CD4-positive, alpha-beta T cell (primary cell): Measurements from ENCODE around the gene ZNF423. TPM values are rescaled to one million over a fixed set of nuclear protein-coding genes. Genes with fewer than 3 reads are reported as not detected.

ENCODE experiments used
- ATAC-seq: fragments of 200-7000 bp; cut with Tn5 transposase; one replicate; pipeline ENCODE4 v1.10.0; 2022; ENCODE audit warnings: mild to moderate bottlenecking; ENCODE audit not compliant: poor library complexity
- CTCF ChIA-PET: fragments of 350-600 bp; sonication (Branson Sonifier 250); formaldehyde crosslinking; loops from one replicate; lab custom pipeline; 2021; ENCODE audit warnings: antibody characterized with exemption, inconsistent platforms; lab: Charles Lee
- POLR2A ChIA-PET: fragments of 350-600 bp; sonication (Branson Sonifier 250); formaldehyde crosslinking; loops from one replicate; lab custom pipeline; 2021; ENCODE audit warnings: antibody characterized with exemption, inconsistent platforms; lab: Charles Lee
- DNase-seq, 14 experiments: peaks; one replicate each; pipeline ENCODE4 v3.0.0-alpha.2; 2013 to 2020; ENCODE audit warnings: mixed read lengths in 2 of 14
- H3K27ac ChIP-seq, 2 donors: one replicate each; pipeline versions ENCODE4 v1.5.1 to v1.7.0; 2013; ENCODE audit warnings: low read length in 2 of 2, low read depth in 1 of 2, mild to moderate bottlenecking in 1 of 2
- H3K27me3 ChIP-seq, 2 experiments: 1 replicate in 1 of 2; 2 replicates in 1 of 2; pipeline versions ENCODE4 v1.6.1 to v1.7.0; 2013; ENCODE audit warnings: low read length in 2 of 2, control low read depth in 1 of 2, mild to moderate bottlenecking in 1 of 2, moderate library complexity in 1 of 2; ENCODE audit not compliant: insufficient read depth in 2 of 2, control insufficient read depth in 1 of 2
- H3K36me3 ChIP-seq: one replicate; pipeline ENCODE4 v1.6.1; 2013; ENCODE audit warnings: low read length, control low read depth; ENCODE audit not compliant: insufficient read depth
- H3K4me1 ChIP-seq: one replicate; pipeline ENCODE4 v1.6.1; 2013; ENCODE audit warnings: low read length, control low read depth; ENCODE audit not compliant: insufficient read depth
- H3K4me3 ChIP-seq: one replicate; pipeline ENCODE4 v1.5.1; 2013; ENCODE audit warnings: mild to moderate bottlenecking, low read length, moderate library complexity
- H3K9me3 ChIP-seq, 2 experiments: 1 replicate in 1 of 2; 2 replicates in 1 of 2; pipeline versions ENCODE4 v1.6.1 to v1.7.0; 2013; ENCODE audit warnings: low read length in 2 of 2, mild to moderate bottlenecking in 2 of 2, control low read depth in 1 of 2, moderate library complexity in 1 of 2; ENCODE audit not compliant: control insufficient read depth in 1 of 2, insufficient read depth in 1 of 2
- H3K27ac Mint-ChIP-seq: one replicate; pipeline ENCODE4 v1.8.0; 2020; ENCODE audit warnings: mixed read lengths
- H3K27me3 Mint-ChIP-seq: one replicate; pipeline ENCODE4 v1.8.0; 2021; ENCODE audit warnings: mixed read lengths
- H3K36me3 Mint-ChIP-seq: one replicate; pipeline ENCODE4 v1.8.0; 2021; ENCODE audit warnings: low read depth, mixed read lengths
- H3K4me1 Mint-ChIP-seq: one replicate; pipeline ENCODE4 v1.8.0; 2021; ENCODE audit warnings: low read depth, mixed read lengths
- H3K4me3 Mint-ChIP-seq: one replicate; pipeline ENCODE4 v1.8.0; 2020; ENCODE audit warnings: mild to moderate bottlenecking, mixed read lengths
- H3K9me3 Mint-ChIP-seq: one replicate; pipeline ENCODE4 v1.8.0; 2020; ENCODE audit warnings: mixed read lengths
- intact Hi-C, 2 experiments: fragments of 100-400 bp; cut with DNase I in 1 of 2; cut with micrococcal nuclease in 1 of 2; formaldehyde crosslinking; loops; one replicate each; pipeline versions ENCODE4 v1.15.1 to v1.9.0; 2023 to 2025; cut with DNase I, micrococcal nuclease
- total RNA-seq, 174 experiments: library from RNA in 2 of 174; stranded (reverse) in 2 of 174; gene quantifications; one replicate each; pipeline ENCODE4 v1.2.3 and lab custom pipeline; 2021 to 2026
- TF ChIP-seq, protein P1 (sequence below): fragments of 200-600 bp; IDR thresholded peaks from one replicate; pipeline ENCODE4 v1.8.0; 2022; ENCODE audit warnings: antibody characterized with exemption, mild to moderate bottlenecking

The ZNF423 gene
- total RNA-seq, 2 experiments from 2014 or later: not detected

DNA sequence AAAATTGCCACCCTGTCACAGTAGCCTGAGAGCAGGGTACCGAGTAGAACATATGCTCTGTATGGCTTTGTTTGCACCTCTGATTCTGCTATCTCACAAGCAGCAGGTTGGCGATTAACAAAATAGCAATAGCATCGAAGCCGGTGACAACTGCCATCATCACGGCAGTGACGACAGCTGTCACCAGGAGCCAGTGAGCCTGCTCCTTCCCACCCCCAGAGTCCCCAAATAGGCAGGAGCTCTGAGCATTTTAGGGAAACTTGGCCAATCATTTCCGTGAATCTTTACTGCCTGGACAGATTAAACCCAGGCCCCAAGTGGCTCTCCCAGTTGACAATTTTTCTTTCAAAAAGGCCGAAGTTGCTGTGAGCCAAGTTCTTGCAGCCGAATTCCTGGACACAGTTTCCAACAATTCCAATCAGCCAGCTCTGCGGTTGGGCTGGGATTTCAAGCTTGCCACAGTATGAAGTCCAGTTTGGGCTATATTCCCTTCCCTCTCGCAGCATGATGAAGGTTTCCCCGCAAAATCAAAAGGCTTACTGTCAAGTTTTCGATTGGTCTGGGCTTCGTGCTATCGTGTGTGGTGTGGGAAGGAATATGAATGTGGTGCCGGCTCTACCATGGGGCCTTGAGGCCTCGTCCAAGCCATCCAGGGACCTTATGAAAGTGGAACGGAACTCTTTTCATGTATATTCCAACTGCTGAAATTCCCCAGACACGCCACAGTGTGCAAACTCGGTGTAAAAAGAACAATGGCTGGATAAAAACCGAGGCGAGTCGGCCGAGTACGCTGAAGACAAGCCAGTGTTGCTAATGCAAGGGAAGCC lies 295.7 kb downstream of the ZNF423 start:
- intact Hi-C loops: no loop called here
- Mint-ChIP-seq H3K4me3 (no peak overlapping the region), H3K9me3 (no peaks in the 10 kb centered on the region), H3K27me3 (no peaks in the 10 kb centered on the region), H3K27ac (no peak overlapping the region), H3K4me1 (no peaks in the 10 kb centered on the region), H3K36me3 (no peaks in the 10 kb centered on the region)
- H3K4me3 ChIP-seq: no peak overlapping the region
- no peaks in the 10 kb centered on the region for H3K4me1 ChIP-seq
- POLR2A ChIA-PET: no interaction called here
- H3K36me3 ChIP-seq: no peaks in the 10 kb centered on the region
- DNase-seq: no peak
- H3K9me3 ChIP-seq: no peaks in the 10 kb centered on the region
- H3K27me3 ChIP-seq: no peaks in the 10 kb centered on the region
- CTCF ChIA-PET: no interaction called here
- no peak for ATAC-seq
- TF ChIP-seq, protein P1, sequence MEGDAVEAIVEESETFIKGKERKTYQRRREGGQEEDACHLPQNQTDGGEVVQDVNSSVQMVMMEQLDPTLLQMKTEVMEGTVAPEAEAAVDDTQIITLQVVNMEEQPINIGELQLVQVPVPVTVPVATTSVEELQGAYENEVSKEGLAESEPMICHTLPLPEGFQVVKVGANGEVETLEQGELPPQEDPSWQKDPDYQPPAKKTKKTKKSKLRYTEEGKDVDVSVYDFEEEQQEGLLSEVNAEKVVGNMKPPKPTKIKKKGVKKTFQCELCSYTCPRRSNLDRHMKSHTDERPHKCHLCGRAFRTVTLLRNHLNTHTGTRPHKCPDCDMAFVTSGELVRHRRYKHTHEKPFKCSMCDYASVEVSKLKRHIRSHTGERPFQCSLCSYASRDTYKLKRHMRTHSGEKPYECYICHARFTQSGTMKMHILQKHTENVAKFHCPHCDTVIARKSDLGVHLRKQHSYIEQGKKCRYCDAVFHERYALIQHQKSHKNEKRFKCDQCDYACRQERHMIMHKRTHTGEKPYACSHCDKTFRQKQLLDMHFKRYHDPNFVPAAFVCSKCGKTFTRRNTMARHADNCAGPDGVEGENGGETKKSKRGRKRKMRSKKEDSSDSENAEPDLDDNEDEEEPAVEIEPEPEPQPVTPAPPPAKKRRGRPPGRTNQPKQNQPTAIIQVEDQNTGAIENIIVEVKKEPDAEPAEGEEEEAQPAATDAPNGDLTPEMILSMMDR: no peak
- no peak overlapping the region for H3K27ac ChIP-seq

DNA sequence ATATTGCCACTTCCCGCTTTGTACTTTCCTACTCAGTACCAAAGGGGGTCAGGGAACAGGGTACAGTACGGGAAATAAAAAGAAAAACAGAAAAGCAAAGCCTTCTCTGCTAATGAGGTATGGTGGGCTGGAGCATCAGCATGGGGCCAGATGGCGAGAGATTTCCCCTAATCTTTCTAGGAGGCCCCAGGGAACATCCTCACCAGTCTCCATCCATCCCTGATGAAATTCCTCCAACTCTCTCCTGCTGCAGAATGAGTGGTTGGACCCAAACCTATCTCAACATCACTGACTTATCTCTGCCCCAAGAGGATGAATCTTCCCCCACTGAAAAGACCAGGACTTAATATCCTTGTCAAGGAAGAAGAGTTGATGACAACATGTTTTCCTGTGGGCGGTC lies 296.7 kb downstream of the ZNF423 start:
- no peaks in the 10 kb centered on the region for H3K9me3 Mint-ChIP-seq
- H3K9me3 ChIP-seq: no peaks in the 10 kb centered on the region
- no peaks in the 10 kb centered on the region for H3K4me1 ChIP-seq
- H3K27ac Mint-ChIP-seq: no peak overlapping the region
- no peak overlapping the region for H3K27ac ChIP-seq
- no peaks in the 10 kb centered on the region for H3K27me3 ChIP-seq
- H3K36me3 Mint-ChIP-seq: no peaks in the 10 kb centered on the region
- CTCF ChIA-PET: no interaction called here
- ATAC-seq (no peak), DNase-seq (no peak)
- H3K4me1 Mint-ChIP-seq: no peaks in the 10 kb centered on the region
- H3K27me3 Mint-ChIP-seq: no peaks in the 10 kb centered on the region
- H3K36me3 ChIP-seq: no peaks in the 10 kb centered on the region
- POLR2A ChIA-PET: no interaction called here
- TF ChIP-seq, protein P1: no peak
- no peak overlapping the region for H3K4me3 Mint-ChIP-seq
- intact Hi-C loops: no loop called here
- H3K4me3 ChIP-seq: no peak overlapping the region

DNA sequence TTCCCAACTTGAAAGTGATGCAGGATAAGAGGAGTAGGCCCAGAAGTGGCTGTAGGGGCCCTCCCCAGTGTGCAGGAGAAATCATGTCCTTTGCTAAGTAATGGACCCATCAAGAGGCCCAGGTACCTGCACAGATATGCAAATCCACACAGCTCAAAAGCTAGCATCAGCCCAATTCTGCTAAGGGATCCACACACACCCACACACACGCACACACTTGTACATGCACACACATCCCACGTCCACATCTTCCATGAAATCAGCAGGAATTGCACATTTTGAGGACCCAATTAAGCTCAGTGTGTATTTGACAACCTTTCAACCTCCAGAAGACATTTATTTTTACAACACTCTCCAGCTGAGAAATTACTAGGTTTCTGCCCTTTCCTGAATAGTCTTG lies 297.5 kb downstream of the ZNF423 start:
- no peak overlapping the region for H3K27ac ChIP-seq
- H3K27me3 ChIP-seq: no peaks in the 10 kb centered on the region
- H3K36me3 ChIP-seq: no peaks in the 10 kb centered on the region
- H3K4me3 ChIP-seq: no peak overlapping the region
- ATAC-seq (no peak), DNase-seq (no peak)
- no peaks in the 10 kb centered on the region for H3K27me3 Mint-ChIP-seq
- intact Hi-C loops: no loop called here
- POLR2A ChIA-PET: no interaction called here
- no peak overlapping the region for H3K27ac Mint-ChIP-seq
- TF ChIP-seq, protein P1: no peak
- no peaks in the 10 kb centered on the region for H3K9me3 ChIP-seq
- no peak overlapping the region for H3K4me3 Mint-ChIP-seq
- CTCF ChIA-PET: no interaction called here
- H3K4me1 ChIP-seq: no peaks in the 10 kb centered on the region
- H3K36me3 Mint-ChIP-seq: no peaks in the 10 kb centered on the region
- no peaks in the 10 kb centered on the region for H3K9me3 Mint-ChIP-seq
- no peaks in the 10 kb centered on the region for H3K4me1 Mint-ChIP-seq
